ENCODE data around the gene PPID.
"Not testable (repeated sequence)": the region's sequence is repeated elsewhere in the genome, so short reads cannot be mapped to it uniquely, and the experiment has no call there.

The PPID gene

GRCh38 chr4:158722917-158723793 lies at the start of gene PPID:
TSS of gene PPID (minus strand) at chr4:158723396. CDS start at chr4:158723288, 108 bp downstream.
- peak; percentile 35 for DNase-seq

- no peak for DNase-seq
Measured at GRCh38 chr4:158771776-158772175, 48.6 kb upstream of the PPID start.

GRCh38 chr4:158770671-158771070 lies 47.5 kb upstream of the PPID start:
- no peak for DNase-seq

- DNase-seq = no peak
Measured at GRCh38 chr4:158769175-158769921, 46.2 kb upstream of the PPID start.

- peak; percentile 3 for DNase-seq
Measured at GRCh38 chr4:158768555-158769174, 45.5 kb upstream of the PPID start, which contains the start of gene FNIP2. TSS of gene FNIP2 (plus strand) at chr4:158769026. CDS start at chr4:158769213, 187 bp downstream.

- no peak for DNase-seq
Measured at GRCh38 chr4:158767451-158767850, 44.3 kb upstream of the PPID start.

- DNase-seq = no peak
Measured at GRCh38 chr4:158766434-158767044, 43.3 kb upstream of the PPID start.

- DNase-seq = no peak
Measured at GRCh38 chr4:158763462-158763861, 40.3 kb upstream of the PPID start.

GRCh38 chr4:158762553-158762952 lies 39.4 kb upstream of the PPID start:
- no peak for DNase-seq

- no peak for DNase-seq
Measured at GRCh38 chr4:158760866-158761265, 37.7 kb upstream of the PPID start.

GRCh38 chr4:158759539-158759938 lies 36.3 kb upstream of the PPID start:
- not testable (repeated sequence) for DNase-seq

- DNase-seq = no peak
Measured at GRCh38 chr4:158758703-158759102, 35.5 kb upstream of the PPID start.

GRCh38 chr4:158758142-158758541 lies 34.9 kb upstream of the PPID start:
- DNase-seq = no peak

- DNase-seq = no peak
Measured at GRCh38 chr4:158756588-158756987, 33.4 kb upstream of the PPID start.

GRCh38 chr4:158755819-158756218 lies 32.6 kb upstream of the PPID start:
- not testable (repeated sequence) for DNase-seq

GRCh38 chr4:158754385-158755180 lies 31.4 kb upstream of the PPID start:
- DNase-seq = no peak

GRCh38 chr4:158750379-158750778 lies 27.2 kb upstream of the PPID start:
- DNase-seq = no peak

GRCh38 chr4:158746537-158746936 lies 23.3 kb upstream of the PPID start:
- not testable (repeated sequence) for DNase-seq

GRCh38 chr4:158741326-158742021 lies 18.3 kb upstream of the PPID start:
- no peak for DNase-seq

GRCh38 chr4:158739600-158739999 lies 16.4 kb upstream of the PPID start:
- DNase-seq = no peak

- no peak for DNase-seq
Measured at GRCh38 chr4:158738866-158739265, 15.7 kb upstream of the PPID start.

Measured in SHP77 treated with DMSO at 0.1 percent for 48 hours (cell line).